CD14-positive monocyte (primary cell): Measurements from ENCODE around the gene PFDN5. TPM values are rescaled to one million over a fixed set of nuclear protein-coding genes. Genes with fewer than 3 reads are reported as not detected.

ENCODE experiments used
- DNase-seq, 3 donors: peaks; one replicate each; pipeline ENCODE4 v3.0.0-alpha.2; 2011 to 2022
- H2AFZ ChIP-seq: 2 replicates; pipeline ENCODE4 v1.6.0; 2012; ENCODE audit warnings: mild to moderate bottlenecking, low read depth, low read length, inconsistent platforms; ENCODE audit not compliant: insufficient read depth, poor library complexity, severe bottlenecking
- H3K27ac ChIP-seq, 2 donors: 1 replicate in 1 of 2; 2 replicates in 1 of 2; pipeline ENCODE4 v1.5.1; 2012 to 2013; ENCODE audit warnings: low read length in 2 of 2, control low read depth in 1 of 2, inconsistent platforms in 1 of 2, low read depth in 1 of 2, mild to moderate bottlenecking in 1 of 2
- H3K27me3 ChIP-seq, 2 donors: one replicate each; pipeline versions ENCODE4 v1.6.0 to v1.6.1; 2011 to 2013; ENCODE audit warnings: low read length in 2 of 2; ENCODE audit not compliant: control insufficient read depth in 2 of 2, insufficient read depth in 2 of 2
- H3K36me3 ChIP-seq, 2 donors: replicated peaks in 1 of 2; 1 replicate in 1 of 2; 2 replicates in 1 of 2; pipeline versions ENCODE4 v1.5.1 to v1.6.1; 2012 to 2013; ENCODE audit warnings: low read length in 2 of 2, control low read depth in 1 of 2, inconsistent platforms in 1 of 2, mild to moderate bottlenecking in 1 of 2; ENCODE audit not compliant: insufficient read depth in 2 of 2, control insufficient read depth in 1 of 2
- H3K4me1 ChIP-seq, 2 donors: 1 replicate in 1 of 2; 2 replicates in 1 of 2; pipeline versions ENCODE4 v1.5.1 to v1.6.1; 2012 to 2013; ENCODE audit warnings: low read length in 2 of 2, control low read depth in 1 of 2, inconsistent platforms in 1 of 2, mild to moderate bottlenecking in 1 of 2, moderate library complexity in 1 of 2; ENCODE audit not compliant: insufficient read depth in 2 of 2, control insufficient read depth in 1 of 2
- H3K4me2 ChIP-seq: replicated peaks from 2 replicates; pipeline ENCODE3; 2012; ENCODE audit warnings: low read length, moderate library complexity, mild to moderate bottlenecking; ENCODE audit not compliant: poor library complexity, severe bottlenecking; ENCODE audit errors: extremely low read depth
- H3K4me3 ChIP-seq, 3 experiments: fragments of 200-600 bp in 1 of 3; sonication (generic) in 1 of 3; replicated peaks in 1 of 3; 1 replicate in 2 of 3; 2 replicates in 1 of 3; pipeline ENCODE4 v1.5.1; 2011 to 2013; ENCODE audit warnings: low read length in 3 of 3, mild to moderate bottlenecking in 3 of 3, control low read depth in 2 of 3, low read depth in 2 of 3, inconsistent platforms in 1 of 3, moderate library complexity in 1 of 3
- H3K79me2 ChIP-seq: 2 replicates; pipeline ENCODE4 v1.6.0; 2012; ENCODE audit warnings: mild to moderate bottlenecking, control low read depth, inconsistent platforms, low read length, moderate library complexity; ENCODE audit not compliant: insufficient read depth
- H3K9ac ChIP-seq: 2 replicates; pipeline ENCODE4 v1.6.0; 2017; ENCODE audit warnings: low read length, mild to moderate bottlenecking; ENCODE audit not compliant: insufficient read depth, poor library complexity, severe bottlenecking
- H3K9me3 ChIP-seq, 2 donors: replicated peaks in 1 of 2; 1 replicate in 1 of 2; 2 replicates in 1 of 2; pipeline versions ENCODE4 v1.5.1 to v1.6.1; 2012 to 2013; ENCODE audit warnings: low read length in 2 of 2, control low read depth in 1 of 2; ENCODE audit not compliant: control insufficient read depth in 1 of 2, insufficient read depth in 1 of 2
- H4K20me1 ChIP-seq: 2 replicates; pipeline ENCODE4 v1.6.0; 2012; ENCODE audit warnings: mild to moderate bottlenecking, low read length, control low read depth, moderate library complexity; ENCODE audit not compliant: insufficient read depth
- H3K27ac Mint-ChIP-seq, 7 donors: one replicate each; pipeline ENCODE4 v1.8.0; 2020; ENCODE audit warnings: mild to moderate bottlenecking in 7 of 7, mixed read lengths in 7 of 7, moderate library complexity in 6 of 7, inconsistent platforms in 2 of 7
- H3K27me3 Mint-ChIP-seq, 3 donors: one replicate each; pipeline ENCODE4 v1.8.0; 2021 to 2022; ENCODE audit warnings: low read depth in 3 of 3, mild to moderate bottlenecking in 3 of 3, mixed read lengths in 3 of 3, moderate library complexity in 3 of 3, inconsistent platforms in 1 of 3
- H3K36me3 Mint-ChIP-seq, 2 donors: one replicate each; pipeline ENCODE4 v1.8.0; 2020; ENCODE audit warnings: mixed read lengths in 2 of 2, inconsistent platforms in 1 of 2, mild to moderate bottlenecking in 1 of 2
- H3K4me1 Mint-ChIP-seq: one replicate; pipeline ENCODE4 v1.8.0; 2020; ENCODE audit warnings: mild to moderate bottlenecking, mixed read lengths
- H3K4me3 Mint-ChIP-seq, 2 donors: one replicate each; pipeline ENCODE4 v1.8.0; 2020; ENCODE audit warnings: mild to moderate bottlenecking in 2 of 2, mixed read lengths in 2 of 2, moderate library complexity in 1 of 2
- H3K9me3 Mint-ChIP-seq, 7 donors: one replicate each; pipeline ENCODE4 v1.8.0; 2020 to 2022; ENCODE audit warnings: mixed read lengths in 7 of 7, mild to moderate bottlenecking in 6 of 7, moderate library complexity in 6 of 7, inconsistent platforms in 2 of 7
- CTCF ChIP-seq: fragments of 200-600 bp; IDR thresholded peaks from one replicate; pipeline ENCODE4 v1.8.0; 2022; ENCODE audit warnings: antibody characterized with exemption, mild to moderate bottlenecking
- WGBS: methylation state at CpG from one replicate; pipeline ENCODE4 v1.1.5; 2013; ENCODE audit warnings: missing lambda C conversion rate; ENCODE audit not compliant: insufficient coverage; 5-methylcytosine and 5-hydroxymethylcytosine counted together
- intact Hi-C, 2 donors: fragments of 100-400 bp; cut with micrococcal nuclease; formaldehyde crosslinking; loops; one replicate each; pipeline versions ENCODE4 v1.15.0 to v1.15.1; 2023
- polyA plus RNA-seq, 3 donors: library from polyadenylated mRNA; depleted of rRNA in 1 of 3; unstranded in 2 of 3; stranded (reverse) in 1 of 3; fragments of 300-500 nt in 2 of 3; fragments of >200 nt in 1 of 3; fragmentation: Illumina TruSeq in 2 of 3; gene quantifications; 1 replicate in 2 of 3; 2 replicates in 1 of 3; pipeline ENCODE4 v1.2.3, GENCODE V29; 2012 to 2021

The PFDN5 gene
- polyA plus RNA-seq, 3 donors = 1,474 to 2,196 (median 1,751) TPM

DNA sequence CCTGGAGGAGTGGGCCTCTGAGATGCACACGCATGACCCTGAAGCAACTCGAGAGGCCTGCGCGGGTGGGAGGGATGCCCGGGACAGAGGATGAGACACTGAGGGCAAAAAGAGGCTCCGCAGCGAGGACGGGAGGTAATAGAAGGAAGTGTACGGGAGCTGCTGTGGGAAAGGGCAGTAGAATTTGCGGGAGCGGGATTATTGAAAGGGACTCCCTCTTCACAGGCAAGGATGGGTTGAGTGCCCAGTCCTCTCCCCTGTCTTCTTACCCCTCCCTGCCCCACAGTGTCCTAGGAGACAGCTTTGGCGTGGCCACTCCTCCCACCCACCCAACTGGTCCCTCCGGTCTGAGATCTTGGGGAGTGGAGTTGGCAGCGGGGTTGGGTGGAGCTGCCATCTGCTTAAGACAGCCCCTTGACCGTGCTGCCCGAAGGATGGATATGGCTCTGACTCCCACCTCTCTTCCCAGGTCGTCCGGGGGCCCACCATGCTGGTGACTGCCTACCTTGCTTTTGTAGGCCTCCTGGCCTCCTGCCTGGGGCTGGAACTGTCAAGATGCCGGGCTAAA, 42.9 kb upstream of the PFDN5 start:
- Mint-ChIP-seq H3K9me3 (no peaks in the 10 kb centered on the region), H3K36me3 (peaks cover 12 to 23% of the 10 kb centered on the region in 2 donors), H3K27me3 (no peaks in the 10 kb centered on the region), H3K4me1 (peaks cover 41% of the 10 kb centered on the region), H3K4me3 (peak overlapping the region; percentile 94 to 98), H3K27ac (peak overlapping the region; percentile 73 to 97 (median 94))
- Histone ChIP-seq H3K4me1 (peaks cover 30 to 45% of the 10 kb centered on the region in 2 donors), H2AFZ (peak overlapping the region; percentile 95), H3K9me3 (no peaks in the 10 kb centered on the region), H3K27me3 (no peaks in the 10 kb centered on the region), H3K36me3 (peaks cover 8 to 22% of the 10 kb centered on the region in 2 donors), H3K4me2 (peak overlapping the region; percentile 99), H3K4me3 (peak overlapping the region; percentile 72 to 98 (median 90)), H3K27ac (peak overlapping the region; percentile 59 to 93), H3K79me2 (peaks cover 32% of the 10 kb centered on the region), H4K20me1 (peaks cover 19% of the 10 kb centered on the region), H3K9ac (peak overlapping the region; percentile 90)
- DNase-seq = no peak
- WGBS = 22% methylated on average over 11 of the region's 19 CpGs
- intact Hi-C loops = loop anchor here in 1 of 2 donors (5.0 kb wide), 1 partner anchor 35 kb away; no protein-coding TSS in a partner anchor
- no peak for TF ChIP-seq CTCF

GRCh38 chr12:53253298-53253697, 42.0 kb upstream of the PFDN5 start:
- peak overlapping the region; percentile 99 for H3K4me2 ChIP-seq
- 98% methylated on average over 13 of the region's 13 CpGs for WGBS
- no peak overlapping the region for H2AFZ ChIP-seq
- H3K79me2 ChIP-seq = peaks cover 32% of the 10 kb centered on the region
- peaks cover 8 to 22% of the 10 kb centered on the region in 2 donors for H3K36me3 ChIP-seq
- H3K9ac ChIP-seq = no peak overlapping the region
- no peaks in the 10 kb centered on the region for H3K9me3 ChIP-seq
- H3K4me1 Mint-ChIP-seq = peaks cover 41% of the 10 kb centered on the region
- peak overlapping the region in 1 of 3 experiments; percentile 98 for H3K4me3 ChIP-seq
- peak overlapping the region in 4 of 7 donors; percentile 69 to 97 (median 96) for H3K27ac Mint-ChIP-seq
- no peak for TF ChIP-seq CTCF
- H3K4me1 ChIP-seq = peaks cover 30 to 45% of the 10 kb centered on the region in 2 donors
- H3K36me3 Mint-ChIP-seq = peaks cover 12 to 23% of the 10 kb centered on the region in 2 donors
- H3K27me3 ChIP-seq = no peaks in the 10 kb centered on the region
- H3K9me3 Mint-ChIP-seq = no peaks in the 10 kb centered on the region
- H3K27ac ChIP-seq = peak overlapping the region in 1 of 2 donors; percentile 93
- H4K20me1 ChIP-seq = peaks cover 19% of the 10 kb centered on the region
- intact Hi-C loops = loop anchor here in 1 of 2 donors (5.0 kb wide), 1 partner anchor 36 kb away; no protein-coding TSS in a partner anchor
- H3K27me3 Mint-ChIP-seq = no peaks in the 10 kb centered on the region
- DNase-seq = no peak
- H3K4me3 Mint-ChIP-seq = peak overlapping the region; percentile 94 to 98
